Neutrophil (primary cell): ENCODE results near the gene CACNA2D4.

Experiments
- H3K27ac ChIP-seq: fragments of 200-600 bp; sonication (generic); 2 replicates; pipeline ENCODE4 v1.5.1; 2016; ENCODE audit warnings: mild to moderate bottlenecking, moderate library complexity
- H3K27me3 ChIP-seq: fragments of 200-600 bp; sonication (generic); 2 replicates; pipeline ENCODE4 v1.6.0; 2016; ENCODE audit warnings: mild to moderate bottlenecking
- H3K36me3 ChIP-seq: fragments of 200-600 bp; sonication (generic); 2 replicates; pipeline ENCODE4 v1.5.1; 2017
- H3K4me1 ChIP-seq, 2 experiments: fragments of 200-600 bp in 1 of 2; sonication (generic) in 1 of 2; 1 replicate in 1 of 2; 2 replicates in 1 of 2; pipeline versions ENCODE4 v1.5.1 to v1.6.1; 2013 to 2016; ENCODE audit warnings: low read depth in 1 of 2, low read length in 1 of 2, mild to moderate bottlenecking in 1 of 2, moderate library complexity in 1 of 2; ENCODE audit not compliant: control insufficient read depth in 1 of 2, insufficient read depth in 1 of 2
- H3K4me3 ChIP-seq, 2 experiments: fragments of 200-600 bp in 1 of 2; sonication (generic) in 1 of 2; 1 replicate in 1 of 2; 2 replicates in 1 of 2; pipeline ENCODE4 v1.5.1; 2013 to 2016; ENCODE audit warnings: low read depth in 1 of 2, low read length in 1 of 2, mild to moderate bottlenecking in 1 of 2, moderate library complexity in 1 of 2
- H3K9me3 ChIP-seq: fragments of 200-600 bp; sonication (generic); 2 replicates; pipeline ENCODE4 v1.5.1; 2016
- CTCF ChIP-seq: fragments of 200-600 bp; sonication (generic); IDR thresholded peaks from 2 replicates; pipeline ENCODE4 v1.5.1; 2016; ENCODE audit warnings: antibody characterized with exemption

The CACNA2D4 gene

DNA sequence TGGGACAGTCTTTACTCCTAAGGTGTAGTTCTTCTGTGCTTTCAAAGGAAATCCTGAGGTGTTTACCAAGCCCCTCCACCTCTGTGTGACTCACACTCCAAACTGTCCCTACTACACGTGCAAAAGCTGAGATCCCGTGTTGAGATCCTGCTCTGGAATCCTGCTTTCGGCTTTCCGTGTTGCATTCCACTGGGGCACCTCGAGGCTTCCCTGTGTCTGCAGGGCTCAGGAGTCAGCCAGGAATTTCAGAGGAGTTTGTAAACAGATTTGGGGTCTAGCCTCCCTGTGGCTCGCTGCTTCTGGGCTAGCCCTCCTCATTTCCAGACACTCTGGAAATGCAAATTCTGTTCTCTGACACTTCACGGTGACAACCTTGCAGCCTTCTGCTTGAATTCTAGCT, 48.4 kb downstream of the CACNA2D4 start:
- no peaks in the 10 kb centered on the region for H3K4me1 ChIP-seq
- peaks cover 27% of the 10 kb centered on the region for H3K27me3 ChIP-seq
- no peak for TF ChIP-seq CTCF
- no peaks in the 10 kb centered on the region for H3K9me3 ChIP-seq
- no peak overlapping the region for H3K4me3 ChIP-seq
- H3K36me3 ChIP-seq: no peaks in the 10 kb centered on the region
- H3K27ac ChIP-seq: no peak overlapping the region

- no peaks in the 10 kb centered on the region for H3K9me3 ChIP-seq
- H3K4me1 ChIP-seq: no peaks in the 10 kb centered on the region
- no peak overlapping the region for H3K27ac ChIP-seq
- H3K4me3 ChIP-seq: no peak overlapping the region
- TF ChIP-seq CTCF: no peak
- H3K36me3 ChIP-seq: no peaks in the 10 kb centered on the region
- peaks cover 32% of the 10 kb centered on the region for H3K27me3 ChIP-seq
Measured at GRCh38 chr12:1869145-1869544, 49.3 kb downstream of the CACNA2D4 start.

- peaks cover 49% of the 10 kb centered on the region for H3K27me3 ChIP-seq
- H3K27ac ChIP-seq: no peak overlapping the region
- no peak for TF ChIP-seq CTCF
- H3K4me3 ChIP-seq: no peak overlapping the region
- no peaks in the 10 kb centered on the region for H3K36me3 ChIP-seq
- no peaks in the 10 kb centered on the region for H3K9me3 ChIP-seq
- no peaks in the 10 kb centered on the region for H3K4me1 ChIP-seq
Measured at GRCh38 chr12:1865284-1865866, 53.1 kb downstream of the CACNA2D4 start.

DNA sequence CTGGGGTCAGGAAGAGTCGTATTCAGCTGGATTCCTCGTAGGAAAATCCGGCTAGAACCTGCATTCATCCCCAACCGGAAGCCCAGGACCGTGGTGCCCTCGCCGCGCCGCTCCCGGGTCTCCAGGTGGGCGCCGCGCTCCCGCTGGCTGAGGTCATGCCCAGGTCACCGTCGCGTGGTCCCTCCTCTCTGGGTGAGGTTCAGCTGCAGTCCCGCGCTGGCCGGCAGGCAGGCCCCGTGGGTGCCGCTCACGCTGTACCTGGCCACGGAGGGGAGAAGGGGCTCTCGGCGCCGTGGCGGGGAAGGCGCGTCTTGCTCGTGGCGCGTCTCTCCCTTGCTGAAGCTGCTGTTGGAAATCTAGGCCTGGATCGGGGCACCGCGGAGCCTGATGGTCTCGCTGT, 53.6 kb downstream of the CACNA2D4 start:
- H3K4me1 ChIP-seq: no peaks in the 10 kb centered on the region
- no peaks in the 10 kb centered on the region for H3K9me3 ChIP-seq
- no peak for TF ChIP-seq CTCF
- H3K4me3 ChIP-seq: no peak overlapping the region
- no peak overlapping the region for H3K27ac ChIP-seq
- H3K27me3 ChIP-seq: peaks cover 49% of the 10 kb centered on the region
- H3K36me3 ChIP-seq: no peaks in the 10 kb centered on the region

GRCh38 chr12:1864456-1864855, 54.0 kb downstream of the CACNA2D4 start:
- Histone ChIP-seq H3K36me3 (no peaks in the 10 kb centered on the region), H3K27ac (no peak overlapping the region), H3K4me3 (no peak overlapping the region), H3K27me3 (peaks cover 49% of the 10 kb centered on the region), H3K4me1 (no peaks in the 10 kb centered on the region), H3K9me3 (no peaks in the 10 kb centered on the region)
- no peak for TF ChIP-seq CTCF

GRCh38 chr12:1863823-1864222, 54.6 kb downstream of the CACNA2D4 start:
- H3K9me3 ChIP-seq: no peaks in the 10 kb centered on the region
- no peak overlapping the region for H3K4me3 ChIP-seq
- H3K4me1 ChIP-seq: no peaks in the 10 kb centered on the region
- no peaks in the 10 kb centered on the region for H3K36me3 ChIP-seq
- no peak for TF ChIP-seq CTCF
- no peak overlapping the region for H3K27ac ChIP-seq
- peaks cover 49% of the 10 kb centered on the region for H3K27me3 ChIP-seq
